ENCODE data around the gene COA8.

COA8 gene

DNA sequence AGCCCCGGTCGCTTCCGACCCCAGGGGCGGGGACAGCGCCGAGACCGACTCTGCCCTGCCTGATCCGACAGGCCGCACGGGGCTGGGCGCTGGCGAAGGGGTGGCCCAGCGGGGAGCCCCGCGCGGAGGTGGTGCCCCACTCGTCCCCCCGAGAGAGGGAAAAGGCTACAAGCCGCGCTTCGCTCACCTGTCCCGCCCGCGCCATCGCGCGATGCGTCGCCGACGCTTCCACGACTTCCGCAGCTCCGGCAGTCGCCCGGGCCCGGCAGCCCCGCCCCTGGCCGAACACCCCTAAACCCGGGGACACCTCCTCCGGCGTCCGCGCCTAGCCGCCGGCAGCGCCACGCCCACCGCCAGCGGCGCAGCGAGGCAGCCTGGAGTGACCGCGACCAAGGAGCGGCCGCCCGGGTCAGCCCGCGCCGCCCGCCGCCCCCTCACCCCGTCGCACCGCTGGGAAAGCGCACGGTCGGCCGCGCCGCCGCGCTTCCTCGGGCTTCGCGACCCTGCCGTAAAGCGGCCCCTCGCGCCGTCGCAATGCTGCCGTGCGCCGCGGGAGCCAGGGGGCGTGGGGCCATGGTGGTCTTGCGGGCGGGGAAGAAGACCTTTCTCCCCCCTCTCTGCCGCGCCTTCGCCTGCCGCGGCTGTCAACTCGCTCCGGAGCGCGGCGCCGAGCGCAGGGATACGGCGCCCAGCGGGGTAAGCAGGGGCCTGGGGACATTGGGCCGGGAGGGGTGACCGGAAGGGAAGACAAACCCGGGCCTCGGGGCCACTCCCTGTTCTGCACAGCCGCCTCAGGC lies at the start of gene COA8, which contains the start of gene BAG5:
Gene COA8, plus strand, starts transcription at position 532 of the 797 bp plus-strand sequence. Its CDS starts 42 bp downstream, at position 574.
Gene BAG5, minus strand, starts transcription at position 229 of the 797 bp plus-strand sequence. CDS start 1,493 bp downstream, outside the sequence.
- H3K27me3 Mint-ChIP-seq, result no peaks in the 10 kb centered on the region
- DNase-seq, result peak; percentile 88 to 90
- H3K4me1 Mint-ChIP-seq, result peaks cover 66% of the 10 kb centered on the region
- peak; percentile 89 for ATAC-seq
- no peaks in the 10 kb centered on the region for H3K9me3 Mint-ChIP-seq
- H3K27ac Mint-ChIP-seq, result peak within 1 kb of the TSS; percentile 94 to 96
- H3K4me3 Mint-ChIP-seq, result peak within 1 kb of the TSS; percentile 96 to 98

- H3K4me1 Mint-ChIP-seq, result peaks cover 12% of the 10 kb centered on the region
- peaks cover 6% of the 10 kb centered on the region for H3K27me3 Mint-ChIP-seq
- no peaks in the 10 kb centered on the region for H3K9me3 Mint-ChIP-seq
- DNase-seq, result no peak
- ATAC-seq, result no peak
- H3K4me3 Mint-ChIP-seq, result no peak overlapping the region
- peak overlapping the region in 1 of 2 donors; percentile 85 for H3K27ac Mint-ChIP-seq
Measured at GRCh38 chr14:103514596-103515421, 48.0 kb upstream of the COA8 start.

GRCh38 chr14:103516426-103517173 lies 46.2 kb upstream of the COA8 start:
- no peak overlapping the region for H3K4me3 Mint-ChIP-seq
- peaks cover 10% of the 10 kb centered on the region for H3K27me3 Mint-ChIP-seq
- no peaks in the 10 kb centered on the region for H3K9me3 Mint-ChIP-seq
- ATAC-seq (no peak), DNase-seq (no peak)
- peaks cover 20% of the 10 kb centered on the region for H3K4me1 Mint-ChIP-seq
- peak overlapping the region in 1 of 2 donors; percentile 68 for H3K27ac Mint-ChIP-seq

DNA sequence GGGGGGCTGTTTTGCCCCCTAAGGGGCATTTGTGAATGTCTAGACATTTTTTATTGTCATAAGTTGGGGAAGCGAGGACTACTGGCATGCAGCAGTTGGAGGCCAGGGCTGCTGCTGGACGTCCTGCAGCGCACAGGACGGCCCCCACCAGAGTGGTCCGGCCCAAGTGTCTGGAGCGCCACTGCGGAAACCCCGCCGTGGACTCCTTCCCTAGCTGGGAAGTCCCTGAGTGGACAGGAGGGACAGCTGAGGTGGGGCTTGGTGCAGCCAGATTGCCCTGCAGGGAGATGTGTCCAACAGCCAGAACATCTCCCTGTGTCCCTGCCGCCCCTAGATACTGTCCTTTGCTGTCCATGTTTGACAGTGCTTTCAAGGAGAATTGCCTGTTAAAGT lies 45.6 kb upstream of the COA8 start:
- peaks cover 10% of the 10 kb centered on the region for H3K27me3 Mint-ChIP-seq
- no peak overlapping the region for H3K4me3 Mint-ChIP-seq
- peaks cover 20% of the 10 kb centered on the region for H3K4me1 Mint-ChIP-seq
- ATAC-seq (no peak), DNase-seq (no peak)
- no peaks in the 10 kb centered on the region for H3K9me3 Mint-ChIP-seq
- H3K27ac Mint-ChIP-seq, result peak overlapping the region in 1 of 2 donors; percentile 68

GRCh38 chr14:103517721-103518421 lies 44.9 kb upstream of the COA8 start:
- Mint-ChIP-seq H3K27ac (no peak overlapping the region), H3K4me3 (no peak overlapping the region), H3K9me3 (no peaks in the 10 kb centered on the region), H3K27me3 (peaks cover 10% of the 10 kb centered on the region), H3K4me1 (peaks cover 20% of the 10 kb centered on the region)
- no peak for ATAC-seq
- no peak for DNase-seq

- Mint-ChIP-seq H3K4me3 (no peak overlapping the region), H3K27ac (peak overlapping the region in 1 of 2 donors; percentile 56), H3K27me3 (peaks cover 16% of the 10 kb centered on the region), H3K9me3 (no peaks in the 10 kb centered on the region), H3K4me1 (peaks cover 20% of the 10 kb centered on the region)
- ATAC-seq (peak; percentile 33), DNase-seq (peak; percentile 50 to 55)
Measured at GRCh38 chr14:103518422-103519042, 44.2 kb upstream of the COA8 start.

DNA sequence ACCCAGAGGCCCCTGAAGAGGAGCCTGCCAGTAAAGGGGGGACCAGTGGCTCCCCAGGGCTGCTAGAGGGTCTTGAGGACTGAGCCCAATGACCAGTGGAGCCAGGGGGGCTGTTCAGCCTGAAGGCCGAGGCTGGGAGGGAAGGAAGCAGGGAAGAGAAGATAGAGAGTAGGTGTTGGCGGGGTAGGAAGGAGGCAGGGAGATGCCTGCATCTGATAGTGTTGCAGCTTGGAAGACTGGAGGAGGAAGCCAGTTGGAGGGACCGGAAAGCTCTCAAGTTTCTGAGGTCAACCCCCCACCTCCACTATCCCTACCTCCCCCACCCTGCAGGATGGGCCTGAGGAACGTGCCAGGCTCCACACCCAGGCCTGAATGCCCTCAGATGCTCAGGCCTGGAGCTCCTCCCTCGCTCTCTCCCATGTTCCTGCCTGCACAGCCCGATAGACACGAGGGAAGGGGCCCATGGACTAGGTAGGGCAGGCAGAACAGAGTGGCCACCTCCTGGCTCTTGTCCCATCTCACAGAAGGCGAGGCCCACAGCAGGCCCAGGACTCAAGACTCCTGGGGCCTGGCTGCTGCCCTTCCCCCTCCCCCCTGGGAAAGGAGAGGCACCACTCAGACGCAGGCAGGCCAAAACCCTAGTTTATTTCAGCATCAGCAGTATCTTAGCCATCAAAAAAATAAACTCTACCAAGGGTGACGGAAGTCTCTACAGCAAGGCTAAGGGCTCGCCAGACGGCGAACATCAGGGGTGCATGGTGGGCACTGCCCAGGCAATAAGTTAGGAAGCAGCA lies 43.5 kb upstream of the COA8 start:
- Mint-ChIP-seq H3K4me1 (peaks cover 20% of the 10 kb centered on the region), H3K27me3 (peaks cover 23% of the 10 kb centered on the region), H3K9me3 (no peaks in the 10 kb centered on the region), H3K4me3 (peak overlapping the region; percentile 33 to 74), H3K27ac (peak overlapping the region in 1 of 2 donors; percentile 72)
- ATAC-seq (no peak), DNase-seq (no peak)

- H3K4me1 Mint-ChIP-seq, result peaks cover 20% of the 10 kb centered on the region
- H3K27me3 Mint-ChIP-seq, result peaks cover 28% of the 10 kb centered on the region
- no peak for DNase-seq
- no peaks in the 10 kb centered on the region for H3K9me3 Mint-ChIP-seq
- no peak for ATAC-seq
- H3K4me3 Mint-ChIP-seq, result peak overlapping the region in 1 of 2 donors; percentile 74
- no peak overlapping the region for H3K27ac Mint-ChIP-seq
Measured at GRCh38 chr14:103519837-103520212, 42.9 kb upstream of the COA8 start.

DNA sequence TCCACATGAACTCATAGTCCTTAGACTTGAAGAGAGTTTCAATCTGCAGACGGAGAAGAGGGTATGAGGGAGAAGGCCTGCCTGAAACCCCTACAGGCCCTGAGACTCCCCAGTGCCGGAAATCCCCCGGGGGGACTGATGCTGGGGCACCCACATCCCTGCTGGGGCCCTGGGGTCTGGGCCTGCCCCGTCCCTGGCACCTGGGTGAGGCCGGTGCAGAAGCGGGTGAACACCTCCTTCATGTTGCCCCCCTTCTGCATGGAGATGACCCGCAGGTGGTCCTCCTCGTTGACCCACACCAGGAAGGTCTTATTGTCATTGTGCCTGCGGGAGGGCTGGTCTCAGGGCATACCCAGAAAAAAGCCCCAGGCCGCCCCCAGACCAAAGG lies 42.5 kb upstream of the COA8 start:
- peak overlapping the region in 1 of 2 donors; percentile 74 for H3K4me3 Mint-ChIP-seq
- ATAC-seq (peak; percentile 29), DNase-seq (peak in 1 of 2 donors; percentile 31)
- peaks cover 20% of the 10 kb centered on the region for H3K4me1 Mint-ChIP-seq
- no peaks in the 10 kb centered on the region for H3K9me3 Mint-ChIP-seq
- H3K27ac Mint-ChIP-seq, result no peak overlapping the region
- peaks cover 28% of the 10 kb centered on the region for H3K27me3 Mint-ChIP-seq

DNA sequence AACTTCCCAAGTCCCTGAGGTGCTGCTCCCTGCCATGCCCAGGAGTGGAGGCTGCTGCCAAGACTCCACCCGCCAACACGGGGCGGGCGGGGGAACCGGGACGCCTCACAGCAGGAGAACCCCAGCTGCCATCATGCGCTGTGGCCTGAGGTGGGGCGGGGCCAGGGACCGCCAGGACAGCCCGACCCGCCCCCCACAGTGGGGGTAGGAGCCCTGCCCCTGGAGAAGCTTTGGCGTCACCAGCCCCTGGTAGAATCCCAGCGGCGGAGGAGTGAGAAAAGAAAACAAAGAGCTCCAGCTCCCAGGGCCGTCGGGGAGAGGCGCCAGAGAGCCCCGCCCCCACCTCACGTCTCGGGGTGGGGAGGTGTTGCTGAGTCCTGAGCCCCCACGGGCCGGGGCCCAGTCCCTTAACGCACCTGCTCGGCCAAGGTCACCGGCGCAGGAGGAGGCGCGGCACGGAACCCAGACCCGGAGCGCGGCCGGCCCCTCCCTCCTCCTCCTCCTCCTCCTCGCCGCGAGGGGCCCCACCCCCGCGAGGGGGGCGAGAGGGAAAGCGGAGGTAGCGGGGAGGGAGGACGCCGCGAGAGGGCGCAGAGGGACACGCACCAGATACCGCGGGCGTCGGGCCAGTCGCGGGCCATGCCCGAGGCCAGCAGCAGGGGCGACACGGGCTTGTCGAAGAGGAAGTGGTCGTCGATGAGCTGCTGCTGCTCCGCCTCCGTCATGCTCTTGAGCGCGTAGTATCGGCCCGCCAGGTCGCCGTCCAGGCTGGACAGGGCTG lies 41.9 kb upstream of the COA8 start:
- H3K9me3 Mint-ChIP-seq, result no peaks in the 10 kb centered on the region
- no peak overlapping the region for H3K27ac Mint-ChIP-seq

GRCh38 chr14:103521438-103521950 lies 41.3 kb upstream of the COA8 start:
- H3K27ac Mint-ChIP-seq, result no peak overlapping the region
- peaks cover 20% of the 10 kb centered on the region for H3K4me1 Mint-ChIP-seq
- peaks cover 28% of the 10 kb centered on the region for H3K27me3 Mint-ChIP-seq
- no peaks in the 10 kb centered on the region for H3K9me3 Mint-ChIP-seq
- peak; percentile 22 for ATAC-seq
- no peak for DNase-seq
- H3K4me3 Mint-ChIP-seq, result peak overlapping the region in 1 of 2 donors; percentile 74

More for the DNA sequence above, 41.9 kb upstream of the COA8 start:
- DNase-seq (peak; percentile 80 to 81), ATAC-seq (peak; percentile 70)
- H3K27me3 Mint-ChIP-seq, result peaks cover 28% of the 10 kb centered on the region
- peaks cover 20% of the 10 kb centered on the region for H3K4me1 Mint-ChIP-seq
- H3K4me3 Mint-ChIP-seq, result peak overlapping the region; percentile 65 to 74

DNA sequence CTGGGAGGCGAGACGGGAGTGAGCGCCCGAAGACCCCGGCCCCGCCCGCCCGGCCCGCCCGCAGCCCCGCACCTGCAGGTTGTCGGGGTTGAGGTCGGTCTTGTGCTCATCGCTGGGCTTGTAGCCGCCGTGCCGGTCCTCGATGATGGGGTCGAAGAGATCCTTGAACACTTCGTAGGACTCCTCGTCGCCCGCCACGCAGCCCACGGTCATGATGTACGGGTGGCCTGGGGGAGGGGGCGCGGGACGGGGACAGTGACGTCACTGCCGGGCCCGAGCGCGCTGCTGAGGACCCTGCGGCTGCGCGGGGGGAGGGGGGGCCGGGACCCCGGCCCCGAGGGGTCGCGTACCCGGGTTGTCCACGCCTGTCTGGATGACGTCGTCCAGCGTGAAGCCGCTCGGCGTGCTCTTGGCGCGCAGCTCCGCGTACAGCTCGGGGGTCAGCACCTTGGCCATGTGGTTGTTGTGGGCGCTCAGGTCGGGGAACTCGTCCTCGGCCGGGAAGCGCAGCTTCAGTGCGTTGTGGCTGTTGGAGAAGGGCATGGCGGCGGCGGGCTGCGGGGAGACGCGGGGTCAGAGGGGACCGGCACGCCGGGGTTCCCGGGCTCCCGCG lies 40.7 kb upstream of the COA8 start:
- Mint-ChIP-seq H3K27ac (no peak overlapping the region), H3K4me1 (peaks cover 23% of the 10 kb centered on the region), H3K27me3 (peaks cover 28% of the 10 kb centered on the region), H3K4me3 (peak overlapping the region; percentile 35 to 66), H3K9me3 (no peaks in the 10 kb centered on the region)
- ATAC-seq (no peak), DNase-seq (no peak)
